NCI-H526 (cell line): ENCODE data around the gene RTL9.
A peak's percentile ranks its signal among the peaks of the same experiment; 100 is the strongest.
"Not testable (repeated sequence)": the region's sequence is repeated elsewhere in the genome, so short reads cannot be mapped to it uniquely, and the experiment has no call there.

Experiments
- DNase-seq, 2 experiments: peaks; one replicate each; lab custom pipeline; 2025; lab: John Stamatoyannopoulos, UW

The RTL9 gene

DNA sequence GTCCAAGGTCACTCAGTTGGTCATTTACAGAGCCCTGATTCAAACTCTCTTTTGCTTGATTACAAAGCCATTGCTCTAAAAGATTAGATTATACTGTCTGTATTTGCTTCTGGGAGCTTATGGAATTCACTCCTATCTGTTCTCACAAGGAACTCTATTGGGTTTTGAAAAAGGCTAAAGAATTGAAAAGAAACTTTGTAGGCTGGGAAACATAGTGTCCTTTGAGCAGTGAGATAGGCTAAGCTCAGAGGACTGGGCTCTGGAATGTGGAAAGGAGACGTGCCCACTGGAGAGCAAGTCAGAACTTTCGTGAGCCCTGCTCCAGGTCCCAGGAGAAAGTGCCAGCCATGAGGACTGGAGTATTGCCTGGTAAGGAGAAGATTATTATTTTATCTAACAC is at the start of gene RTL9:
Gene RTL9 (plus strand): TSS at position 301 of the 400 bp plus-strand sequence. CDS start 91,770 bp downstream, outside the sequence.
- no peak for DNase-seq

GRCh38 chrX:110310000-110310790 is 48.5 kb upstream of the RTL9 start:
- no peak for DNase-seq

DNA sequence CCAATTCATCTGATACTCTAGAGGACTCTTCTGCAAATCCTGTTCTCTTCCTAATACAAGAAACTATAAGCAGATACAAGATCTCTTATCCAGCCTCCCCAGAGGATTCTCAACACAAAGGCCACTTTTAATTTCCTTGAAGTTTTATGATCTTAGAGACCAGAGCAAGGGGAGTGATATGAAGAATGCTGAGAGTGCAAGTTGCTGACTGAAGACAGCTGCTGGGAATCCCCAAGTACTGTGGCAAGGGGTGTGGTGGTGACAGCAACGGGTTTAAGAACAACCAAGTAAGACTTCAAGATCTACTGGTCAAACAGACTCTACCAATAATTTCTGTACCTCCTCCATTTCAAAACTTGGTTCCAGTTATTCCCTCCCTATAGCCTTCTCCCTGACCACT is 47.8 kb upstream of the RTL9 start:
- DNase-seq = no peak

- DNase-seq = no peak
Observed at GRCh38 chrX:110311437-110312230, 47.0 kb upstream of the RTL9 start.

DNA sequence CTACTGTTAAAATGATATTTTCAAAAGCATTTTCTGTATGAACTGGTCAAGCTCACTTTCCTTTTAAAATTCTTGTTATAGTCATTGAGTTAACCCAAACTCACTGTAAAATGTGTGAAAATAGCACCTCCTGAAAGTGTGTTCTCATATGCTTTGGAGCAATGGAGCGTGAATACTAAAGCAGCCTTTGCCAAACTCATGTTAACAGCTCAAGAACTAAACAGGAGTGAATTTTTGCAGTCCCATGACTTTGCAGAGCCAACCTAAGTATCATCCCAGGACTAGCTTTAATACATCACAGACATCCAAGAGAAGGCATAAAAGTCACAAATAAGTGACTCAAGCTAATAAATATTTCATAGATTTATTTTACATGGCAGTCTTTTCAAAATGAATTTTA is 43.1 kb upstream of the RTL9 start:
- no peak for DNase-seq

- DNase-seq = peak; percentile 29 to 37
Observed at GRCh38 chrX:110316351-110317060, 42.1 kb upstream of the RTL9 start.

DNA sequence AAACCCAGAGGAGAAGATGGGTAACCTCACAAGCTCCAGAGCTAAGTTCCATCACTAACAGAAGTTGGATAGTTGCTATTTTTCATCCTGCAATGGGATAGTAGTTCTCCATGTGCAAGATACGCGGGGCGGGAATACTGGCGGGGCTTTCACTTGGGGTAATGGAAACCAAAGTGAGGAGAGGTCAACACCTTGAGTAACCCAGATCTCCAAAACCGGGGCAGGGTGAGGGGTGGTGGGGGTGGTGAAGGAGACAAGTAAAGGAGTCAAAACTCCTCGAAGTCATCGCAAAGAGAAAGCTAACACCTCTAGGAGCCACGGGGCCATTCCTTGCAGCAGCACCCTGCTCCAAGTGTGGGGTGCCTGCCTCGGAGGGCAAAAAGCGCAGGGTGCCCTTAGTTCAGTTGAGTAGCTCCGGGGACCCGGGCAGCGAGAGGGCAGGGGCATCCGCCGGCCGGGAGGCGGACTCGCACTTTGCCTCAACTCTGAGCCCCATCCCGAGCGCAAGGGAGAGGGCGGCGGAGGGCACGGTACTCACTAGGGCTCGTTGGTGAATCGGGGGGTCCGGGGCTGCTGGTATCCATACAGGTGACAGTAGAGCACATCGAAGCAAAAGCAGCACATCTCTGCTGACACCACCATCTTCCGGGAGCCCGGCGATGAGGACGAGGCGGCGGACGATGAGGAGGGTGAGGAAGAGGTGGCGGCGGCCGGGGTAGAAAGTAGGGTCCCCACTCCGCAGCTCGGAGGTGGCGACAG is 41.4 kb upstream of the RTL9 start:
- DNase-seq = peak; percentile 15 to 62

DNA sequence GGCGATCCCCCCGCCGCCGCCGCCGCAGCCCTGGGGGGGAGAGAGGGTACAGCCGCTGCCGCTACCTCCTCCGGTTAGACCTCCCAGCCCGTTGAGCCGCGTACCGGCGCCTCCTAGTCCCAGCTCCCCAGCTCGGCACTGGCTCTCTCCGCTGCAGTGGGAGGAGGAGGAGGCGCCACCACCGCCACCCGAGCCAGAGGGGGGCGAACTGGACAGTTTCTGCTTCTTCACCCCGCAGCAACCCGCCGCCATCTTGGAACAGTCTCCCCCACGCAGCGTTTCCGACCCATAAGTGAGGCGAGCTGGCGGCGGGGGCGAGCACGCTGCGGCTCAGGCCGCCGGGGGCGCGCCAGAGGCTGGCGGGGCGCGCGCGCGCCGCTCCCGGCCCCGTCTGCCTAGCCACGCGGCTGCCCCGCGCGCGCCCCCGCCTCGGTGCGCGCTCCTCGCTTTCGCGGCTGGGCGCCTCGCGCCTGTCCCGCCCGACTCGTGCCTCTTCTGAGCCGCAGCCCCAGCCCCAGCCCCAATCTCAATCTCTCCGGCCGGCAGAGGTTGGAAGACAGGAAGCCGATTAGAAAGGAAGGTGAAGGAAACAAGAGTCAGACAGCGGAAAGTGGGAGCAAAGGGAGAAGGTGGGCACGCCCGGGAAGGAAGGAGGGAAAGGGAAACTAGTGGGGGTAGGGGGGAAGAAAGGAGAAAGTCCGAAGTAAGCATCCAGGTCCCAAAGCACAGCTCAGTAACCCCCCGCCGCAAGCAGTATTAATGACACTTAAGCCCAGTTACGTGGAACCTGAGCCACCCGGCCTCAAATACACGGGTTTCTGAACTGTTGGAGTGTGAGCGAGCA is 40.6 kb upstream of the RTL9 start, which contains the start of gene AMMECR1:
Gene AMMECR1 (minus strand): TSS at position 266 of the 844 bp plus-strand sequence. CDS start 14 bp downstream, at position 252.
- DNase-seq = peak; percentile 75 to 90

DNA sequence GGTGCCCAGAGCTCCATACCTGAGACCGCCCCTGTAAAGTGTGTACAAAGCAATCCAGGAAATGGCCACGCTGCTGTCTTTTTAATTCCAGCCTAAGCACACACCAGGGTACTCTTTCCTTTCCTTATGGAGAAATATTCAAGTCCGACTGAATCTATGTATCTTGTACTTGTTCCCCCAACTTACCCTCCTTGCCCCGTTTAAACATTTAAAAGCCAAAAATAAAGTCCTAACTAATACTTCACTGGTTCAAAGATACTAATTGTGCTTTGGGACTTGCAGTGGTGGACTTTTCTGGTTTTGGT is 40.0 kb upstream of the RTL9 start:
- DNase-seq = no peak

DNA sequence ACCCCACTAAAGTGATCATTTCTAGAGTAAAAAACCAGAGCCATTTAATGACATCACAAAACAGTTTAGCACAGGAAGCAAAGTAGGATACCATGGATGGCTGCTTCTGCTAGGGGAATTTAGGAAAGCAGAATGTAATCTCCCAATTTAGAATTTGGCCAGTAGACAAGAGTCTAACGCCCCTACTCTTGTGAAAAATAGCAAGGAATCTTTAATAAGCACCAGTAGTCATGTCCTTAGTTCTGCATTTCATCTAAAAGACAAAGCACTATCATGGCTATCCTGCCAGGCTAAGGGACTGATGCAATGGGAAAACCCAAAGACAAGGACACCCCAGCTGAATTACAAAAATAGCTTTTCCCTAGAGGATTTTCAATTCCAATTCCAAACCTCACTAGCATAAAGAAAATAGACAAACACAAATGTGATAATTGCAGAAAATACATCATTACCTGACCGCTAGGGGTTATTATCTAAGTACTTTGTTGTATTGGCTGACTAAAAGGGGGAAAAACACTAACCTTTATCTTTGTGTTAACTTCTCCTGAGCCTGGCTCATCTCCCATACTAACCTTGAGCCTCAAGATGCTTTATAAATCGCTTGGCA is 38.2 kb upstream of the RTL9 start:
- DNase-seq = no peak

DNA sequence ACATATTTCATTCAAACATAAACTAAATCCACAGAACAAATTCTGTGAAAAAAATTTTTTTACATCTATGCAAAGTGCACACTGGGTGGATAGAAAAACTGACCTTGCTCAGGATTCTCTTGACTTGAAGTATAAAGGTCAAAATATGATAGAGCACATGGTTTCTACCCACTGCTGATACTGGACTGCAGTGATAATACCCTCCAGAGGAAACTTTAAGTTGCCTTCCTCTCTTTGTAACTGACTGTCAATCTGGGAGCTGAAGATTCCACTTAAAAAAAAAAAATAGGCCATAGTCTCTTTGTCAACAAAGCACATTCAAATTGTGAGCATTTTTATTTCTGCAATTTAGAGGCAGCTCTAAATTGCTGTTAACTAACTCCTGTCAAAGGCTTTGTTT is 37.6 kb upstream of the RTL9 start:
- no peak for DNase-seq

GRCh38 chrX:110321670-110322069 is 37.0 kb upstream of the RTL9 start:
- no peak for DNase-seq

- no peak for DNase-seq
Observed at GRCh38 chrX:110322603-110323002, 36.0 kb upstream of the RTL9 start.

GRCh38 chrX:110326712-110327111 is 31.9 kb upstream of the RTL9 start:
- no peak for DNase-seq

GRCh38 chrX:110327336-110327735 is 31.3 kb upstream of the RTL9 start:
- DNase-seq = no peak

DNA sequence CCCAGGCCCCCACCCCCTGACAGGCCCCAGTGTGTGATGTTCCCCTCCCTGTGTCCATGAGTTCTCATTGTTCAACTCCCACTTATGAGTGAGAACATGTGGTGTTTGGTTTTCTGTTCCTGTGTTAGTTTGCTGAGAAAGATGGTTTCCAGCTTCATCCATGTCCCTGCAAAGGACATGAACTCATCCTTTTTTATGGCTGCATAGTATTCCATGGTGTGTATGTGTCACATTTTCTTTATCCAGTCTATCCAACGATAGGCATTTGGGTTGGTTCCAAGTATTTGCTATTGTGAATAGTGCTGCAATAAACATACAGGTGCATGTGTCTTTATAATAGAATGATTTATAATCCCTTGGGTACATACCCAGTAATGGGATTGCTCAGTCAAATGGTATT is 30.0 kb upstream of the RTL9 start:
- not testable (repeated sequence) for DNase-seq

DNA sequence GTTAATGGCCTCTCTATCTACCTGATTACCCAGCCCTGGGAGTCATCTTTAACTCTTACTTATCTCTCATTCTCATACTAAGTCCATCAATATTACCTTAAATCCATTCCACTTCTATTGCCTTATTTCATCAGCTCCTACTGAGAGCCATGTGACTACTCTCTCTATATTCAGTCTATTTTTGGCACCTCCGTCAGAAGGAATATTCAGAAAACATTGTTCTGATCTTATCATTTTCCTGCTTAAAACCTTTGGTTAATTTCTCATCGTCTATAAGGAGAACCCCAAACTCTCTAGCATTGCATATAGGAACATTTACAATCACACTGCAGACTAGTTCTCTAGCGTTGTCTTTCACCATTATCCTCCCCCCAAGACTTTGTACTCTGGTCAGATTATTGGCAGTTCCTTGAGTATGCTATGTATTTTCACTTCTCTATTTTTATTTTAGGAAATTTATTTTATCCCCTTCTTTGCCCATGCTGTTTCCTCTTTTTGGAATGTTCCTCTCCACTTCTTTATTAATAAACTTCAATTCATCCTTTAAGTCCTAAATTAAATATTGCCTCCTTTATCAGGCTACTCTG is 27.1 kb upstream of the RTL9 start:
- no peak for DNase-seq

GRCh38 chrX:110333458-110333857 is 25.2 kb upstream of the RTL9 start:
- DNase-seq = not testable (repeated sequence)

GRCh38 chrX:110338935-110339334 is 19.7 kb upstream of the RTL9 start:
- no peak for DNase-seq
